Purkinje cell (primary cell): ENCODE data around the gene CX3CL1. TPM values are rescaled to one million over a fixed set of nuclear protein-coding genes. Genes with fewer than 3 reads are reported as not detected.

Experiments used
- polyA plus RNA-seq: library from polyadenylated mRNA; unstranded; fragments of >200 nt; fragmentation: Nextera tagmentation; gene quantifications from 2 replicates; pipeline ENCODE4 v1.2.1, GENCODE V29; 2014

The CX3CL1 gene
- 15.3 and 16.5 TPM in 2 replicates for polyA plus RNA-seq

GRCh38 chr16:57372372-57373116, at the start of gene CX3CL1:
CX3CL1 (plus strand) TSS chr16:57372490; CDS start chr16:57372569, 79 bp downstream.

DNA sequence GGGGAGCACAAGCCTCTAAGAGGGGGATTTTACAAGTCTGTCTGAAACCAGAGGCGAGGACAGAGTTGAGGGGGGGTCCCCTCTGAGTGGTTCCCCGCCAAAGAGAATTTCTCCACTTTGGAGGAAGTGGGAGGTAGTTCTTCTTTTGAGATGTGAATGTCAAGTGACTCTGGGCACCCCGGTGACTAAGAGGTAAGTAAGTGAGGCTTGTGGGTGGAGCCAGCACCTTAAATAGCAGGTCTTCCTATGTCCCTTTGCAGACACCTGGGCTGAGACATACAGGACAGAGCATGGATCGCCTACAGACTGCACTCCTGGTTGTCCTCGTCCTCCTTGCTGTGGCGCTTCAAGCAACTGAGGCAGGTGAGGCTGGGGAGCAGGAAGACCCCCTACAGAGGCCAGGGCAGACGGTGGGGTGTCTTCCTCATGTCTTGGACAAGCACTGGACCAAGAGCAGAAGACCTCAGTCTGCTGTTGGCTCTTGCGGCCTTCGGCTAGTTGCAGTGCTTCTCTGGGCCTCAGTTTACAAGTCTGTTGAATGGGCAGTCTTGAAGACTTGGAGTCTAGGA, 13.7 kb upstream of the CX3CL1 start, which contains the start of gene CCL22:
CCL22 (plus strand) TSS at position 257 of the 569 bp plus-strand sequence; CDS start at position 291, 34 bp downstream.

DNA sequence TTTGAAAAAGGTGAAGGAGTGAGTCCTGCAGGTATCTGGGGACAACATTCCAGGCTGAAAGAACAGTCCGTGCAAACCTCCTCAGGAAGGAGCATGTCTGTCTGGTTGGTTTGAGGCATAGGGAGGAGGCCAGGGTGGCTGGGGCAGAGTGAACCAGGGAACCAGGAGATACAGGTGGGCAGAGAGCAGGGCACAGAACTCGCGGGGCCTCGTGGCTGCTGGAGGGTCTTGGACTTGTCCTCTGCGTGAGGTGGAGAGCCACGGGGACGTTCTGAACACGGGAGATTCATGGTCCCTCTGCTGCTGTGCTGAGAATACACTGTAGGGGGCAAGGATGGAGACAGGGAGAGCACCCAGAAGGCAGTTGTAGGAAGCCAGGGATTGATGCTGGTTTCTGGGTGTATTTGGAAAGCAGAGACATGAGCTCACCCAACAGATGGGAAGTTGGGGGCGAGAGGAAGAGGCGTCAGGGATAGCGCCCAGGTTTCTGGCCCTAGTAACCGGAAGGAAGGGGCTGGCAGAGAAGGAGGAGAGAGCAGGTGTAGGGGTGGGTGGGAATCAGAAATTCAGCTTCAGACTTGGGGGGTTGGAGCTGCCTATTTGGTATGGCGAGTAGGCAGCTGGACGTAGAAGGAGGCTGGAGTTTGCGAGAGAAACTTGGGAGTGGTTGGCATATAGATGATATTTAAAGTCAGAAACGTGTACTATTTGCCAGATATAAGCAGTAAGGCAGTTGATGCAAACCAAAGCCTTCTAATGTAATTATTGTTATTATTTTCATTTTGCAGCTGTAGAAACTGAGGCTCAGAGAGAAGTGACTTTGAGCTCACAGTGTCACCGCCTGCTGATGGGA, 31.9 kb downstream of the CX3CL1 start, which contains the start of gene CCL17:
CCL17 (plus strand) TSS at position 803 of the 853 bp plus-strand sequence. CDS start 9,166 bp downstream, outside the sequence.

Other genes with a start within 250 kb of the CX3CL1 start
- 58.1 and 67.8 TPM in 2 replicates for gene PSME3IP1, start 186.5 kb upstream of the CX3CL1 start, polyA plus RNA-seq
- gene RSPRY1, start 186.2 kb upstream of the CX3CL1 start, polyA plus RNA-seq, result 19.3 and 21.3 TPM in 2 replicates
- 28.9 and 35.2 TPM in 2 replicates for gene ARL2BP, start 127.2 kb upstream of the CX3CL1 start, polyA plus RNA-seq
- gene PLLP, start 87.8 kb upstream of the CX3CL1 start, polyA plus RNA-seq, result 0.55 and 1.4 TPM in 2 replicates
- not detected in 2 replicates for gene CCL22, start 13.7 kb upstream of the CX3CL1 start, polyA plus RNA-seq
- not detected in 2 replicates for gene CCL17, start 32.3 kb downstream of the CX3CL1 start, polyA plus RNA-seq
- 77.0 and 80.1 TPM in 2 replicates for gene CIAPIN1, start 74.9 kb downstream of the CX3CL1 start, polyA plus RNA-seq
- gene COQ9, start 75.0 kb downstream of the CX3CL1 start, polyA plus RNA-seq, result 31.4 and 34.8 TPM in 2 replicates
- 15.9 and 29.5 TPM in 2 replicates for gene POLR2C, start 90.2 kb downstream of the CX3CL1 start, polyA plus RNA-seq
- gene DOK4, start 114.0 kb downstream of the CX3CL1 start, polyA plus RNA-seq, result 0.77 and 1.6 TPM in 2 replicates
- 0.46 TPM in 1 of 2 replicates, not detected in the other for gene CCDC102A, start 164.1 kb downstream of the CX3CL1 start, polyA plus RNA-seq
- gene ADGRG5, start 170.2 kb downstream of the CX3CL1 start, polyA plus RNA-seq, result not detected in 2 replicates